Aorta (tissue), 5 donors: ENCODE measurements around the gene KCNN2. TPM values are rescaled to one million over a fixed set of nuclear protein-coding genes. Genes with fewer than 3 reads are reported as not detected.

Source experiments
- ATAC-seq: fragments of 200-7000 bp; cut with Tn5 transposase; one replicate; pipeline ENCODE4 v1.9.1; 2022; ENCODE audit warnings: moderate library complexity; ENCODE audit not compliant: low FRiP score
- DNase-seq, 2 donors: peaks; one replicate each; pipeline ENCODE4 v3.0.0-alpha.2; 2020
- H3K27ac ChIP-seq, 2 donors: one replicate each; pipeline ENCODE4 v1.5.1; 2013; ENCODE audit warnings: low read length in 2 of 2, mild to moderate bottlenecking in 2 of 2, moderate library complexity in 2 of 2, control low read depth in 1 of 2, inconsistent platforms in 1 of 2, low read depth in 1 of 2
- H3K27me3 ChIP-seq, 2 donors: one replicate each; pipeline ENCODE4 v1.6.1; 2013; ENCODE audit warnings: control low read depth in 1 of 2, low read length in 1 of 2, mild to moderate bottlenecking in 1 of 2, moderate library complexity in 1 of 2; ENCODE audit not compliant: insufficient read depth in 2 of 2, control insufficient read depth in 1 of 2
- H3K36me3 ChIP-seq, 2 donors: one replicate each; pipeline ENCODE4 v1.6.1; 2013; ENCODE audit warnings: control low read depth in 1 of 2, low read length in 1 of 2, mild to moderate bottlenecking in 1 of 2; ENCODE audit not compliant: insufficient read depth in 2 of 2, control insufficient read depth in 1 of 2
- H3K4me1 ChIP-seq, 2 donors: one replicate each; pipeline ENCODE4 v1.6.1; 2013; ENCODE audit warnings: low read length in 2 of 2, control low read depth in 1 of 2, mild to moderate bottlenecking in 1 of 2, moderate library complexity in 1 of 2; ENCODE audit not compliant: insufficient read depth in 2 of 2, control insufficient read depth in 1 of 2
- H3K4me3 ChIP-seq, 2 donors: one replicate each; pipeline ENCODE4 v1.5.1; 2013; ENCODE audit warnings: low read length in 2 of 2, control low read depth in 1 of 2, mild to moderate bottlenecking in 1 of 2
- H3K9me3 ChIP-seq: one replicate; pipeline ENCODE4 v1.6.1; 2013; ENCODE audit warnings: mild to moderate bottlenecking, low read length; ENCODE audit not compliant: control insufficient read depth
- WGBS, 2 donors: extraction: QIAGEN DNeasy Blood & Tissue Kit; methylation state at CpG; one replicate each; pipeline ENCODE4 v1.1.7; 2013; 5-methylcytosine and 5-hydroxymethylcytosine counted together
- intact Hi-C, 2 donors: fragments of 100-400 bp; cut with DNase I; formaldehyde crosslinking; loops; one replicate each; pipeline versions ENCODE4 v1.14.2 to v1.15.0; 2022
- polyA plus RNA-seq, 2 donors: library from polyadenylated mRNA; stranded (reverse); fragments of 200-250 nt; gene quantifications; one replicate each; pipeline ENCODE4 v1.2.3, GENCODE V29; 2013
- total RNA-seq, 2 donors: library from RNA; stranded (reverse); fragmentation: NEBNext Ultra II Directional; extraction: Animal tissue kit (Norgen Biotek cat#: 25700); gene quantifications; one replicate each; pipeline ENCODE4 v1.2.1, GENCODE V29; 2021
- donor health status: healthy with polysubstance abuse.
- donor health status: Bipolar disorder and iron deficiency.
- donor health status: DM: no; HTN: no; CAD: no.
- donor health status: DM: no; HTN: no; CAD: no.
- donor health status: DM: yes; HTN: yes; CAD: no.

Gene KCNN2
- total and polyA plus RNA-seq, 4 donors: 0.32 to 0.57 TPM; not detected in 2

GRCh38 chr5:114477816-114478334 lies 116.0 kb downstream of the KCNN2 start:
- WGBS, 2 donors: 69 to 76% methylated on average over 1 of the region's 1 CpG
- no peaks in the 10 kb centered on the region for H3K36me3 ChIP-seq
- DNase-seq (no peak), ATAC-seq (no peak)
- H3K4me3 ChIP-seq: no peak overlapping the region
- intact Hi-C loops: no loop called here
- no peak overlapping the region for H3K27ac ChIP-seq
- H3K4me1 ChIP-seq: no peaks in the 10 kb centered on the region
- no peaks in the 10 kb centered on the region for H3K27me3 ChIP-seq
- H3K9me3 ChIP-seq: peaks cover 2% of the 10 kb centered on the region

DNA sequence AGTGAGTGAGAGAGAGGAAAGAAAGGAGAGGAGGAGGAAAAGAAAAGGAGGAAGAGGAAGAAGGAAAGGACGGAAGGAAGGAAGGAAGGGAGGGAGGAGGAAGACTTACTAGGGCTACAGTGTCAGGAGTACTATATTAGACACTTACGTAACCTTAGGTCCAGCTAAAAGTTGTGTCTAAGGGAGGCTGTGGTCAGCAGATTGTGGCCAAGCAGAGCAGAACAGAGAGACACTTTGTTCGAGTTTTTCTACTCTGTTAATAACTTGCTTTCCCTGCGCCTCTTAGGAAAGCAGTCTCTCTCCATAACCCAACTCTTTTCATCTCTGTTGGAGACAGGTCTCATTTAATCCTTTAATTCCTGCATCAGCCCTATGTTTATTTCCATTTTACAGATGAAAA lies 138.9 kb downstream of the KCNN2 start:
- DNase-seq: no peak
- 82 to 88% methylated on average over 4 of the region's 4 CpGs for WGBS, 2 donors
- Histone ChIP-seq H3K27ac (no peak overlapping the region), H3K36me3 (no peaks in the 10 kb centered on the region), H3K4me1 (no peaks in the 10 kb centered on the region), H3K9me3 (no peaks in the 10 kb centered on the region), H3K27me3 (no peaks in the 10 kb centered on the region), H3K4me3 (no peak overlapping the region)
- ATAC-seq: no peak
- intact Hi-C loops: no loop called here

DNA sequence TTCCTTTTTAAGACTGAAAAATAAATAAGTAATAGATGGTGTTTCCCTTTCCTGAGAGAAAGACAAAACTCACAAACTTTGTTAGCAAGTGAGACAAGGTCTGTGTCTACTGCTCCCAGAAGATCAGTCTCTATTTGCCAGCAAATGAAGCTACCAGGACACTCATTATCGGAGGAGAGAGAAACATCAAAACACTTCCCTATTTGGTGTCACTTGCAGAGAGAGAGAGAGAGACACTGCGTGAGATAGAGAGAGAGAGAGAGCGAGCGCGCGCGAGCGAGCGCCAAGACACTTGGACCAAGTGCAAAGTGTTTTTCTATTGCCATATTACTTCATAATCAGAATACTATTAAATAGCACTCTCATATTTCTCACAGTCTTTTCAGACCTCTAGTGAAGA lies 142.7 kb downstream of the KCNN2 start:
- Histone ChIP-seq H3K27me3 (no peaks in the 10 kb centered on the region), H3K27ac (no peak overlapping the region), H3K4me1 (no peaks in the 10 kb centered on the region), H3K4me3 (no peak overlapping the region), H3K9me3 (no peaks in the 10 kb centered on the region), H3K36me3 (no peaks in the 10 kb centered on the region)
- WGBS, 2 donors: 82 to 88% methylated on average over 9 of the region's 9 CpGs
- intact Hi-C loops: no loop called here
- ATAC-seq (no peak), DNase-seq (no peak)

DNA sequence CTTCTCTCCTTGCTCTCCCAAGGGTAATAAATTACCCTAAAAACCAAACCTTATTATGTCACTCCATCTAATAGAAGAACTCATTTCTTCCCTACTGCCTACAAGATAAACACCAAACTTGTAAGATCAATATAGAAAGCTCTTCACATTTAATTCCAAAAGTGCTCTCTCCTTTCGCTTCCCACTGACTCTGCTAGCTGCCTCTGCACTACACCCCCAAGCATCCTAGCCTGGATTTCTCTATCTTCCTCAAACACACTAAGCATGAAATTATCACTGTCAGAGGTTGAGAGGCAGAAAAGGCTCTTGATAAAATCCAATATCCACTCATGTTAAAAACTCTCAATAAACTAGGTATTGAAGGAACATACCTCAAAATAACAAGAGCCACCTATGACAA lies 162.4 kb downstream of the KCNN2 start:
- H3K27me3 ChIP-seq: no peaks in the 10 kb centered on the region
- H3K36me3 ChIP-seq: no peaks in the 10 kb centered on the region
- ATAC-seq: no peak
- H3K27ac ChIP-seq: no peak overlapping the region
- intact Hi-C loops: no loop called here
- DNase-seq: no peak
- no peak overlapping the region for H3K4me3 ChIP-seq
- H3K9me3 ChIP-seq: no peaks in the 10 kb centered on the region
- 88 to 90% methylated on average over 1 of the region's 1 CpG for WGBS, 2 donors
- H3K4me1 ChIP-seq: no peaks in the 10 kb centered on the region

- Histone ChIP-seq H3K9me3 (no peaks in the 10 kb centered on the region), H3K4me1 (no peaks in the 10 kb centered on the region), H3K36me3 (no peaks in the 10 kb centered on the region), H3K27me3 (no peaks in the 10 kb centered on the region), H3K4me3 (no peak overlapping the region), H3K27ac (no peak overlapping the region)
- 77 to 78% methylated on average over 1 of the region's 1 CpG for WGBS, 2 donors
- ATAC-seq: no peak
- intact Hi-C loops: no loop called here
- no peak for DNase-seq
Measured at GRCh38 chr5:114544561-114544960, 182.7 kb downstream of the KCNN2 start.
